Measurements from ENCODE around the gene STXBP2.

- TF ChIP-seq POLR2A (IDR thresholded peaks at IDR 0.05) (no peak), CTCF (IDR thresholded peaks at IDR 0.05) (no peak)
These were observed 53.9 kb downstream of the STXBP2 start for GRCh38 chr19:7690779-7691258.

All from body of pancreas (tissue), 4 donors.